HG03060 (cell line): Measurements from ENCODE around the gene LSM2.
"Not testable (repeated sequence)": the region's sequence is repeated elsewhere in the genome, so short reads cannot be mapped to it uniquely, and the experiment has no call there.

Experiments used
- ATAC-seq: cut with Tn5 transposase; IDR thresholded peaks from one replicate; pipeline ENCODE4 v1.9.1; 2021; ENCODE audit warnings: low read depth, moderate number of reproducible peaks; ENCODE audit not compliant: unreplicated experiment

The LSM2 gene

GRCh38 chr6:31799781-31800180 is 7.0 kb downstream of the LSM2 start:
- no peak for ATAC-seq

- no peak for ATAC-seq
Measured at GRCh38 chr6:31797588-31797987, 9.2 kb downstream of the LSM2 start.

- no peak for ATAC-seq
Measured at GRCh38 chr6:31796993-31797385, 9.8 kb downstream of the LSM2 start.

GRCh38 chr6:31795616-31796298 is 11.0 kb downstream of the LSM2 start, which contains the start of gene VARS1:
TSS of gene VARS1 (minus strand) at chr6:31795752. CDS start at chr6:31795217, 535 bp downstream.
- ATAC-seq: no peak

GRCh38 chr6:31794866-31795615 is 11.7 kb downstream of the LSM2 start:
- no peak for ATAC-seq

GRCh38 chr6:31794294-31794865 is 12.4 kb downstream of the LSM2 start:
- ATAC-seq: no peak

- not testable (repeated sequence) for ATAC-seq
Measured at GRCh38 chr6:31793927-31794245, 12.9 kb downstream of the LSM2 start.

GRCh38 chr6:31792761-31793171 is 14.0 kb downstream of the LSM2 start:
- no peak for ATAC-seq

GRCh38 chr6:31792090-31792374 is 14.7 kb downstream of the LSM2 start:
- ATAC-seq: no peak

GRCh38 chr6:31791324-31792089 is 15.3 kb downstream of the LSM2 start:
- no peak for ATAC-seq

GRCh38 chr6:31785475-31785874 is 21.3 kb downstream of the LSM2 start:
- no peak for ATAC-seq

- no peak for ATAC-seq
Measured at GRCh38 chr6:31784098-31784925, 22.5 kb downstream of the LSM2 start.

GRCh38 chr6:31782126-31782855 is 24.5 kb downstream of the LSM2 start:
- no peak for ATAC-seq

- ATAC-seq: no peak
Measured at GRCh38 chr6:31781244-31782125, 25.3 kb downstream of the LSM2 start.

- no peak for ATAC-seq
Measured at GRCh38 chr6:31780507-31781243, 26.1 kb downstream of the LSM2 start.

GRCh38 chr6:31779908-31780307 is 26.9 kb downstream of the LSM2 start:
- ATAC-seq: no peak

GRCh38 chr6:31778999-31779885 is 27.5 kb downstream of the LSM2 start:
- ATAC-seq: no peak
